ENCODE data around the gene LDB2. TPM values are rescaled to one million over a fixed set of nuclear protein-coding genes. Genes with fewer than 3 reads are reported as not detected.

LDB2 gene
- polyA plus RNA-seq, 3 donors, result not detected

- no peak overlapping the region for H2AFZ ChIP-seq (ENCODE audit: insufficient read depth, low read depth, low read length, poor library complexity, severe bottlenecking)
- no peak overlapping the region for H3K4me3 ChIP-seq (replicated peaks in 1 of 3; ENCODE audit: low read depth in 2 of 3, low read length in 3 of 3)
- no CpG with 5 or more reads among the region's 4 CpGs for WGBS (ENCODE audit: insufficient coverage)
- H3K27ac ChIP-seq (ENCODE audit: low read depth in 1 of 2, low read length in 2 of 2), result no peak overlapping the region
- no peaks in the 10 kb centered on the region for H3K9me3 ChIP-seq (replicated peaks in 1 of 2; ENCODE audit: control insufficient read depth in 1 of 2, insufficient read depth in 1 of 2, low read length in 2 of 2)
- Mint-ChIP-seq H3K4me1 (no peaks in the 10 kb centered on the region), H3K27ac (no peak overlapping the region), H3K27me3 (ENCODE audit: low read depth in 3 of 3) (peaks cover 0 to 2% (median 0%) of the 10 kb centered on the region in 3 donors), H3K4me3 (no peak overlapping the region), H3K36me3 (no peaks in the 10 kb centered on the region), H3K9me3 (peaks cover 0 to 3% (median 0%) of the 10 kb centered on the region in 7 donors)
- TF ChIP-seq CTCF (IDR thresholded peaks at IDR 0.05), result no peak
- no peaks in the 10 kb centered on the region for H3K36me3 ChIP-seq (replicated peaks in 1 of 2; ENCODE audit: control insufficient read depth in 1 of 2, insufficient read depth in 2 of 2, low read length in 2 of 2)
- no peak overlapping the region for H3K9ac ChIP-seq (ENCODE audit: insufficient read depth, low read length, poor library complexity, severe bottlenecking)
- H4K20me1 ChIP-seq (ENCODE audit: insufficient read depth, low read length), result no peaks in the 10 kb centered on the region
- no peak overlapping the region for H3K4me2 ChIP-seq (replicated peaks; ENCODE audit: extremely low read depth, low read length, poor library complexity, severe bottlenecking)
- H3K79me2 ChIP-seq (ENCODE audit: insufficient read depth, low read length), result no peaks in the 10 kb centered on the region
- H3K4me1 ChIP-seq (ENCODE audit: control insufficient read depth in 1 of 2, insufficient read depth in 2 of 2, low read length in 2 of 2), result no peaks in the 10 kb centered on the region
- no peaks in the 10 kb centered on the region for H3K27me3 ChIP-seq (ENCODE audit: control insufficient read depth in 2 of 2, insufficient read depth in 2 of 2, low read length in 2 of 2)
- no peak for DNase-seq
- intact Hi-C loops (cut with micrococcal nuclease), result no loop called here
These were observed 206.4 kb downstream of the LDB2 start for GRCh38 chr4:16692046-16692445.

GRCh38 chr4:16691450-16691849, 207.0 kb downstream of the LDB2 start:
- 73% methylated on average over 1 of the region's 1 CpG for WGBS (ENCODE audit: insufficient coverage)
- peaks cover 0 to 3% (median 0%) of the 10 kb centered on the region in 3 donors for H3K27me3 Mint-ChIP-seq (ENCODE audit: low read depth in 3 of 3)
- peaks cover 0 to 3% (median 0%) of the 10 kb centered on the region in 7 donors for H3K9me3 Mint-ChIP-seq

More at GRCh38 chr4:16691450-16691849, 207.0 kb downstream of the LDB2 start:
- Histone ChIP-seq H3K9me3 (replicated peaks in 1 of 2; ENCODE audit: control insufficient read depth in 1 of 2, insufficient read depth in 1 of 2, low read length in 2 of 2) (no peaks in the 10 kb centered on the region), H3K36me3 (replicated peaks in 1 of 2; ENCODE audit: control insufficient read depth in 1 of 2, insufficient read depth in 2 of 2, low read length in 2 of 2) (no peaks in the 10 kb centered on the region), H3K4me2 (replicated peaks; ENCODE audit: extremely low read depth, low read length, poor library complexity, severe bottlenecking) (no peak overlapping the region), H3K4me1 (ENCODE audit: control insufficient read depth in 1 of 2, insufficient read depth in 2 of 2, low read length in 2 of 2) (no peaks in the 10 kb centered on the region), H3K4me3 (replicated peaks in 1 of 3; ENCODE audit: low read depth in 2 of 3, low read length in 3 of 3) (no peak overlapping the region), H3K27me3 (ENCODE audit: control insufficient read depth in 2 of 2, insufficient read depth in 2 of 2, low read length in 2 of 2) (no peaks in the 10 kb centered on the region), H3K27ac (ENCODE audit: low read depth in 1 of 2, low read length in 2 of 2) (no peak overlapping the region), H3K79me2 (ENCODE audit: insufficient read depth, low read length) (no peaks in the 10 kb centered on the region), H2AFZ (ENCODE audit: insufficient read depth, low read depth, low read length, poor library complexity, severe bottlenecking) (no peak overlapping the region), H4K20me1 (ENCODE audit: insufficient read depth, low read length) (no peaks in the 10 kb centered on the region), H3K9ac (ENCODE audit: insufficient read depth, low read length, poor library complexity, severe bottlenecking) (no peak overlapping the region)
- no peak overlapping the region for H3K4me3 Mint-ChIP-seq
- H3K36me3 Mint-ChIP-seq, result no peaks in the 10 kb centered on the region
- intact Hi-C loops (cut with micrococcal nuclease), result no loop called here
- H3K4me1 Mint-ChIP-seq, result no peaks in the 10 kb centered on the region
- no peak overlapping the region for H3K27ac Mint-ChIP-seq
- DNase-seq, result no peak
- TF ChIP-seq CTCF (IDR thresholded peaks at IDR 0.05), result no peak

Measured in CD14-positive monocyte (primary cell).